Measurements from ENCODE around the gene SNX9.

The SNX9 gene

DNA sequence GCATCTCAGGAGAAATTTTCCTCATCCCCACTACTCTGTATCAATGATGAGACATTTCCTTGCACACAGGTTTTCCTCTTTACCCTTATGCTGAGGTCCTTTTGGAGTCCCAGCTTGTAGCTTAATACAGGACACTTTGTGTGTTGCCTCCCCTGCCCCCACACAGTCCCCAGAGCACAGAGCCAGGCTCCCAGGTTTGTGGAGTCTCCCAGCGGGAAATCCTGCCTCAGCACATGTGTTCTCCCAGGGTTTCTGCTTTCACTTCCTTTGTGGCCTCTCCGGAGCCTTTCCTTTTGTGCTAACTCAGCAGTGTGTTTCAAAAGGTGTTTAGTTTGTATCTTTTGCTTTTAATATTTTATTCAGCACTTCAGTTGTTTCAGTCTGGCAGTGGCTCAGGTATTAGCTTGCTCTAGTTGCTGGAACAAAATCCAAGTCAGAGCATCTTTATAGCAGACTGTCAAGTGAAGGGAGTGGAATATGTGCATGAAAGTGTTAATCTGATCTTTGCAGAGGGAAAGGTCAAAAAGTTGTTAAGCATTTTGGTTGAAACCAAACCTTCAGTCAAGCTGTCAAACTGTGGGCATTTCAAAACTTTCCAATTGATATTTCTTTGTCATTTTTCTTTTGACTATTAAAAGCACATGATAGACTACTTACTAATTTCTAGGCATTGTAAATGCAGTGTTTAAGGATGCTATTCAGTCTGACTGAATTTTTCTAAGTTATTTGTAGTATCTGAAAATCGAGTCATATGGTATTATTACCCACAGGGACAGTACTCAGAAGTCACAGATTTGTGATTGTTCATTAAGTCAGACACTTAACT is 8.6 kb downstream of the SNX9 start:
- Mint-ChIP-seq H3K4me1 (peaks cover 45% of the 10 kb centered on the region), H3K27ac (peak overlapping the region; percentile 97), H3K9me3 (peaks cover 48% of the 10 kb centered on the region), H3K36me3 (ENCODE audit: low read depth) (peaks cover 70% of the 10 kb centered on the region), H3K27me3 (ENCODE audit: low read depth, poor library complexity) (no peaks in the 10 kb centered on the region), H3K4me3 (peak overlapping the region; percentile 61)
- DNase-seq, result no peak
- TF ChIP-seq, protein P1, sequence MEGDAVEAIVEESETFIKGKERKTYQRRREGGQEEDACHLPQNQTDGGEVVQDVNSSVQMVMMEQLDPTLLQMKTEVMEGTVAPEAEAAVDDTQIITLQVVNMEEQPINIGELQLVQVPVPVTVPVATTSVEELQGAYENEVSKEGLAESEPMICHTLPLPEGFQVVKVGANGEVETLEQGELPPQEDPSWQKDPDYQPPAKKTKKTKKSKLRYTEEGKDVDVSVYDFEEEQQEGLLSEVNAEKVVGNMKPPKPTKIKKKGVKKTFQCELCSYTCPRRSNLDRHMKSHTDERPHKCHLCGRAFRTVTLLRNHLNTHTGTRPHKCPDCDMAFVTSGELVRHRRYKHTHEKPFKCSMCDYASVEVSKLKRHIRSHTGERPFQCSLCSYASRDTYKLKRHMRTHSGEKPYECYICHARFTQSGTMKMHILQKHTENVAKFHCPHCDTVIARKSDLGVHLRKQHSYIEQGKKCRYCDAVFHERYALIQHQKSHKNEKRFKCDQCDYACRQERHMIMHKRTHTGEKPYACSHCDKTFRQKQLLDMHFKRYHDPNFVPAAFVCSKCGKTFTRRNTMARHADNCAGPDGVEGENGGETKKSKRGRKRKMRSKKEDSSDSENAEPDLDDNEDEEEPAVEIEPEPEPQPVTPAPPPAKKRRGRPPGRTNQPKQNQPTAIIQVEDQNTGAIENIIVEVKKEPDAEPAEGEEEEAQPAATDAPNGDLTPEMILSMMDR (IDR thresholded peaks at IDR 0.05), result no peak

DNA sequence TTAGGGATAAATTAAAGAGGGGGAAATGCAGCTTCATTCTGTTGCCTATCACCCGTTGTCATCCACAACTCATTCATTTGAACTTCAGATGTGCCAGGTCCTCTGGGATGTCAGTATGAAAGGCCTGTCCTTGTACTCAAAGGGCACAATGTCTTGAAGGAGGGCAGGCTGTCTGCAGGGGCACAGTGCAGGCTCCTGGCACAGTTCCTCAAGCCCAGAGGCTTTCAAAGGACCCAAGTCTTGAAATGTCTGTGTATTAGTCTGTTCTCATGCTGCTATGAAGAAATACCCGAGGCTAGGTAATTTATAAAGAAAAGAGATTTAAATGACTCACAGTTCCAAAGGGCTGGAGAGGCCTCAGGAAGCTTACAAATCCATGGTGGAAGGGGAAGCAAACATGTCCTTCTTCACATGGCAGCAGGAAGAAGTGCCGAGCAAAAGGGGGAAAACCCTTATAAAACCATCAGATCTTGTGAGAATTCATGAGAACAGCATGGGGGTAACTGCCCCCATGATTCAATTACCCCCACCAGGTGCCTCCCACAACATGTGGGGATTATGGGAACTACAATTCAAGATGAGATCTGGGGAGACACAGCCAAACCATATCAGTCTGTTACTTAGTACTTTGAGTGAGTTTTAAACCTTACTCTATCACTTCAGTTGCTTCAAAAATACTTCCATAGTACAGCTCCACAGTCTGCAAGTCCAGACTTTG is 9.4 kb downstream of the SNX9 start:
- Mint-ChIP-seq H3K27ac (peak overlapping the region; percentile 97), H3K4me3 (no peak overlapping the region), H3K36me3 (ENCODE audit: low read depth) (peaks cover 76% of the 10 kb centered on the region), H3K9me3 (peaks cover 52% of the 10 kb centered on the region), H3K4me1 (peaks cover 45% of the 10 kb centered on the region), H3K27me3 (ENCODE audit: low read depth, poor library complexity) (no peaks in the 10 kb centered on the region)
- TF ChIP-seq, protein P1 (IDR thresholded peaks at IDR 0.05), result no peak
- no peak for DNase-seq

DNA sequence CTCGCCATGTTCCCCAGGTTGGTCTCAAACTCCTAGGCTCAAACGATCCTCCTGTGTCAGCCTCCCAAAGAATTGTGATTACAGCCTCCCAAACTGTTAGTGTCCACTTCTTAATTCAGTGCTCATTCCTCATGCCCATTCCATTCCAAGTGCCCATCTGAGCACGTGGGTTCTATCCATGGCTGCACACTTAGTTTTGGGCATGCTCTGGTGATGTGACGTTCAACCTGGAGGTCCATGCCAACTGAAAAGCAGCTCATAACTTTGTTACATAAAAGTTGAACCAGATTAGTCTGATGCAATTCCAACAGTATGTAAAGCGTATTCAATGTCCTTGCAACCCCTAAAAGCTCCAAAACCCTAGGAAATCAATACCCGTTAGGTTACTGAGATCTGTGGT is 11.5 kb downstream of the SNX9 start:
- H3K9me3 Mint-ChIP-seq, result peaks cover 52% of the 10 kb centered on the region
- peaks cover 64% of the 10 kb centered on the region for H3K36me3 Mint-ChIP-seq (ENCODE audit: low read depth)
- TF ChIP-seq, protein P1 (IDR thresholded peaks at IDR 0.05), result no peak
- H3K4me3 Mint-ChIP-seq, result peak overlapping the region; percentile 34
- H3K4me1 Mint-ChIP-seq, result peaks cover 43% of the 10 kb centered on the region
- H3K27me3 Mint-ChIP-seq (ENCODE audit: low read depth, poor library complexity), result no peaks in the 10 kb centered on the region
- DNase-seq, result no peak
- H3K27ac Mint-ChIP-seq, result peak overlapping the region; percentile 85

DNA sequence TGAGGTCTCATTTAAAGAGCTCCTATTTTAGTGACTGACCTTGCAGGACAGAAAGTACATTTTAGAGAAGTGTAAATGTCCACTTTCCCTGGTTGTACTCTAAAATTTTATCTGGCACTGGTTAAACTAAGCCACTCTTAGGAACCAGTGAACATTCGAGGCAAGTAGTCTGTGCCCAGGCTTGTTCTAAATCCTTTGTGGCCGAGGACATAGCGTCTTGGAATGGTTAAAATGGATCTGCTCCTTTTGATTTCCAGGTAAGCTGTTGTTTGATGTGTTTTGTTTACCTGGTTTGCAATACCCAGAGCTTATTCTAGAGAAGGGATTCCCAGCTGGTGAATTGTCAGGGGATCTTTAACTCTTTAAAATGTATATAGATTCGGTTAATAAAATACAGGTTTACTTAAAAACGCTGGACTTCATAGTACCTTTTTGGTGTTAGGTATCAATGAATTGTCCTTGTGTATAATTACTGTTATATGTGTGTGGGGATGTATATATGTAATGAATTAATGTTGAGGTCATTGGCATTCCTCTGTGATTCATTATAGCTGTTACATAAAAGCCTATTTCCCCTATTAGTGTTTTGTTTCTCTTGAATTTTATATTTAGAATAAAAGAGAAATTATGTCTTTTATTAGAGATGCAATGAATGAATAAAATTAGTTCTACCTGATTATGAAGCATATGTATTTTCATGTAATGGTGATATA is 15.8 kb downstream of the SNX9 start:
- H3K36me3 Mint-ChIP-seq (ENCODE audit: low read depth), result peaks cover 33% of the 10 kb centered on the region
- no peak for DNase-seq
- H3K4me3 Mint-ChIP-seq, result no peak overlapping the region
- peaks cover 36% of the 10 kb centered on the region for H3K4me1 Mint-ChIP-seq
- H3K27me3 Mint-ChIP-seq (ENCODE audit: low read depth, poor library complexity), result no peaks in the 10 kb centered on the region
- peaks cover 22% of the 10 kb centered on the region for H3K9me3 Mint-ChIP-seq
- peak overlapping the region; percentile 82 for H3K27ac Mint-ChIP-seq
- TF ChIP-seq, protein P1 (IDR thresholded peaks at IDR 0.05), result no peak

DNA sequence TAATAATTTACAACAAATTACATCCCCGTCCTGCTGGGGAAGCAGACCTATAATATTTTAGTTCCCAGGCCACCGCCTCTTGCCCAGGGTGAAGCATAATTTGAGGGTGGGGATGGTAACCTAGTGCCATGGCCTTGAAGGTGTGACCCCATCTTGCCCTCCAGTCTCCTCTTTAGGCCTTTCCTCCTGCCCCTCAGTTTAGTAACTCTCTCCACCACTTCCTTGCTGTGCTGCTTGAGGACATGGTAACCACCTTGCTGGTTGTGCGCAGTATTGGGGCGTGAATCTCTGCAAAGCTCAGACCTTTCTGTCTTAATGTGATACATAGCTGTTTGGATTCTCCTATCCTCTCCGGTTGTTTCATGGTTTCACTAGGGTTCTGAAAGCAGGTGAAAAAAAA is 16.6 kb downstream of the SNX9 start:
- H3K27ac Mint-ChIP-seq, result peak overlapping the region; percentile 14
- peaks cover 30% of the 10 kb centered on the region for H3K36me3 Mint-ChIP-seq (ENCODE audit: low read depth)
- H3K4me1 Mint-ChIP-seq, result peaks cover 32% of the 10 kb centered on the region
- H3K4me3 Mint-ChIP-seq, result no peak overlapping the region
- peaks cover 18% of the 10 kb centered on the region for H3K9me3 Mint-ChIP-seq
- no peaks in the 10 kb centered on the region for H3K27me3 Mint-ChIP-seq (ENCODE audit: low read depth, poor library complexity)
- DNase-seq, result no peak
- TF ChIP-seq, protein P1 (IDR thresholded peaks at IDR 0.05), result no peak
